ENCODE measurements around the gene IRF2.

DNA sequence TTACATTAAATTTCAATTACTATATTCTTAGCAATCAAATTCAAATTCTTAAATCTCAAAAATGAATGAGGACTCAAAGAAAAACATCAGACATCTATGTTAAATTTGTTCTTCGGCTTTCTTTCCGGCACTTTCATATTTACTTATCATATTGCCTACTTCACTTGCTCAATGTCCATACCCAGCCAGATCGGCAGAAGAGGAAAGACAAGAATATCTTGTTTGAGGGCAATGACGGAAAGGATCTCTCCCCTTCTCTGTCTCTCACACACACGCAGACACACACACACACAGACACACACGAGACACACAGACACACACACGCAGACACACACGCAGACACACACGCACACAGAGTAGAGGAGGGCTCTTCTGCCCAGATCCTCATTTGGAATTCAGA is 13.2 kb upstream of the IRF2 start:
- TF ChIP-seq EZH2 (IDR thresholded peaks at IDR 0.05; ENCODE audit: borderline replicate concordance, low read depth, low read length, severe bottlenecking), result no peak
- TF ChIP-seq, protein P1, sequence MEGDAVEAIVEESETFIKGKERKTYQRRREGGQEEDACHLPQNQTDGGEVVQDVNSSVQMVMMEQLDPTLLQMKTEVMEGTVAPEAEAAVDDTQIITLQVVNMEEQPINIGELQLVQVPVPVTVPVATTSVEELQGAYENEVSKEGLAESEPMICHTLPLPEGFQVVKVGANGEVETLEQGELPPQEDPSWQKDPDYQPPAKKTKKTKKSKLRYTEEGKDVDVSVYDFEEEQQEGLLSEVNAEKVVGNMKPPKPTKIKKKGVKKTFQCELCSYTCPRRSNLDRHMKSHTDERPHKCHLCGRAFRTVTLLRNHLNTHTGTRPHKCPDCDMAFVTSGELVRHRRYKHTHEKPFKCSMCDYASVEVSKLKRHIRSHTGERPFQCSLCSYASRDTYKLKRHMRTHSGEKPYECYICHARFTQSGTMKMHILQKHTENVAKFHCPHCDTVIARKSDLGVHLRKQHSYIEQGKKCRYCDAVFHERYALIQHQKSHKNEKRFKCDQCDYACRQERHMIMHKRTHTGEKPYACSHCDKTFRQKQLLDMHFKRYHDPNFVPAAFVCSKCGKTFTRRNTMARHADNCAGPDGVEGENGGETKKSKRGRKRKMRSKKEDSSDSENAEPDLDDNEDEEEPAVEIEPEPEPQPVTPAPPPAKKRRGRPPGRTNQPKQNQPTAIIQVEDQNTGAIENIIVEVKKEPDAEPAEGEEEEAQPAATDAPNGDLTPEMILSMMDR (IDR thresholded peaks at IDR 0.05; ENCODE audit: borderline replicate concordance, extremely low read depth, low read length, poor library complexity, severe bottlenecking), result no peak

Measured in DND-41 (cell line).